WTC11 (cell line): ENCODE measurements around the gene ANTKMT. TPM values are rescaled to one million over a fixed set of nuclear protein-coding genes. Genes with fewer than 3 reads are reported as not detected.
A peak's percentile ranks its signal among the peaks of the same experiment; 100 is the strongest.

Experiments used
- ATF1 ChIP-seq: sonication (generic); formaldehyde crosslinking; IDR thresholded peaks from 2 replicates; pipeline ENCODE4 v1.8.1; 2023; ENCODE audit warnings: mild to moderate bottlenecking, moderate library complexity, missing genetic modification reagents
- CBFB ChIP-seq: sonication (generic); formaldehyde crosslinking; IDR thresholded peaks from 2 replicates; pipeline ENCODE4 v1.8.1; 2022; ENCODE audit warnings: mild to moderate bottlenecking, low read depth, missing genetic modification reagents
- CREM ChIP-seq: sonication (generic); formaldehyde crosslinking; IDR thresholded peaks from 2 replicates; pipeline ENCODE4 v1.8.1; 2022; ENCODE audit warnings: mild to moderate bottlenecking, missing genetic modification reagents, moderate library complexity
- ESRRA ChIP-seq: sonication (generic); formaldehyde crosslinking; IDR thresholded peaks from 2 replicates; pipeline ENCODE4 v1.8.1; 2022; ENCODE audit warnings: mild to moderate bottlenecking, missing genetic modification reagents, borderline replicate concordance
- ETV6 ChIP-seq: sonication (generic); formaldehyde crosslinking; IDR thresholded peaks from 2 replicates; pipeline ENCODE4 v1.8.1; 2022; ENCODE audit warnings: mild to moderate bottlenecking, missing genetic modification reagents
- FOXJ3 ChIP-seq: sonication (generic); formaldehyde crosslinking; IDR thresholded peaks from 2 replicates; pipeline ENCODE4 v1.9.0; 2021; ENCODE audit warnings: missing genetic modification reagents, mild to moderate bottlenecking, borderline replicate concordance
- GABPB1 ChIP-seq: sonication (generic); formaldehyde crosslinking; IDR thresholded peaks from 2 replicates; pipeline ENCODE4 v1.8.1; 2023; ENCODE audit warnings: mild to moderate bottlenecking, missing genetic modification reagents
- IRF2 ChIP-seq: sonication (generic); formaldehyde crosslinking; IDR thresholded peaks from 2 replicates; pipeline ENCODE4 v1.8.0; 2022; ENCODE audit warnings: low read depth, missing genetic modification reagents, borderline replicate concordance
- JAZF1 ChIP-seq: fragments of 250-450 bp; sonication (Bioruptor Pico); IDR thresholded peaks from 2 replicates; pipeline ENCODE4 v1.9.0; 2021; ENCODE audit warnings: moderate library complexity, mild to moderate bottlenecking, inconsistent platforms
- JUN ChIP-seq: sonication (generic); formaldehyde crosslinking; IDR thresholded peaks from 2 replicates; pipeline ENCODE4 v1.8.0; 2023; ENCODE audit warnings: mild to moderate bottlenecking, missing genetic modification reagents
- SMAD4 ChIP-seq: sonication (generic); formaldehyde crosslinking; IDR thresholded peaks from 2 replicates; pipeline ENCODE4 v1.8.0; 2022; ENCODE audit warnings: mild to moderate bottlenecking, missing genetic modification reagents
- ZBTB21 ChIP-seq: sonication (generic); formaldehyde crosslinking; IDR thresholded peaks from 2 replicates; pipeline ENCODE4 v1.8.1; 2023; ENCODE audit warnings: mild to moderate bottlenecking, missing genetic modification reagents, borderline replicate concordance
- ZNF263 ChIP-seq: sonication (generic); formaldehyde crosslinking; IDR thresholded peaks from 2 replicates; pipeline ENCODE4 v1.8.1; 2022; ENCODE audit warnings: low read depth, mild to moderate bottlenecking, moderate library complexity, missing genetic modification reagents
- ZNF317 ChIP-seq: sonication (generic); formaldehyde crosslinking; IDR thresholded peaks from 2 replicates; pipeline ENCODE4 v1.8.1; 2023; ENCODE audit warnings: low read depth, mild to moderate bottlenecking, moderate library complexity, missing genetic modification reagents, borderline replicate concordance
- total RNA-seq: library from RNA; stranded (reverse); gene quantifications from 3 replicates; pipeline ENCODE4 v1.2.3, GENCODE V29; 2021
- TF ChIP-seq, protein P1 (sequence below): sonication (generic); formaldehyde crosslinking; IDR thresholded peaks from 2 replicates; pipeline ENCODE4 v1.8.0; 2022; ENCODE audit warnings: mild to moderate bottlenecking, missing genetic modification reagents
- TF ChIP-seq, protein P2 (sequence below): fragments of 250-450 bp; sonication (Bioruptor Pico); IDR thresholded peaks from 2 replicates; pipeline ENCODE4 v1.9.0; 2021; ENCODE audit warnings: mild to moderate bottlenecking
- TF ChIP-seq, protein P3 (sequence below): fragments of 250-450 bp; sonication (Bioruptor Pico); IDR thresholded peaks from 2 replicates; pipeline ENCODE4 v1.8.0; 2021; ENCODE audit warnings: mild to moderate bottlenecking
- TF ChIP-seq, protein P4 (sequence below): sonication (generic); formaldehyde crosslinking; IDR thresholded peaks from 2 replicates; pipeline ENCODE4 v1.8.1; 2022; ENCODE audit warnings: mild to moderate bottlenecking, missing genetic modification reagents, moderate library complexity, borderline replicate concordance
- TF ChIP-seq, protein P5 (sequence below): sonication (generic); formaldehyde crosslinking; conservative IDR thresholded peaks from 2 replicates; pipeline ENCODE4 v1.8.1; 2023; ENCODE audit warnings: mild to moderate bottlenecking, low read depth, missing genetic modification reagents, moderate library complexity
- TF ChIP-seq, protein P6 (sequence below): sonication (generic); formaldehyde crosslinking; IDR thresholded peaks from 2 replicates; pipeline ENCODE4 v1.8.0; 2023; ENCODE audit warnings: missing genetic modification reagents
- TF ChIP-seq, protein P7 (sequence below): fragments of 250-450 bp; sonication (Bioruptor Pico); conservative IDR thresholded peaks from 2 replicates; pipeline ENCODE4 v1.9.0; 2021; ENCODE audit warnings: mild to moderate bottlenecking
- TF ChIP-seq, protein P8 (sequence below): fragments of 250-450 bp; sonication (Bioruptor Pico); IDR thresholded peaks from 2 replicates; pipeline ENCODE4 v1.9.0; 2021; ENCODE audit warnings: mild to moderate bottlenecking

The ANTKMT gene
- total RNA-seq, 1 experiment from 2014 or later, result 40.6 TPM

DNA sequence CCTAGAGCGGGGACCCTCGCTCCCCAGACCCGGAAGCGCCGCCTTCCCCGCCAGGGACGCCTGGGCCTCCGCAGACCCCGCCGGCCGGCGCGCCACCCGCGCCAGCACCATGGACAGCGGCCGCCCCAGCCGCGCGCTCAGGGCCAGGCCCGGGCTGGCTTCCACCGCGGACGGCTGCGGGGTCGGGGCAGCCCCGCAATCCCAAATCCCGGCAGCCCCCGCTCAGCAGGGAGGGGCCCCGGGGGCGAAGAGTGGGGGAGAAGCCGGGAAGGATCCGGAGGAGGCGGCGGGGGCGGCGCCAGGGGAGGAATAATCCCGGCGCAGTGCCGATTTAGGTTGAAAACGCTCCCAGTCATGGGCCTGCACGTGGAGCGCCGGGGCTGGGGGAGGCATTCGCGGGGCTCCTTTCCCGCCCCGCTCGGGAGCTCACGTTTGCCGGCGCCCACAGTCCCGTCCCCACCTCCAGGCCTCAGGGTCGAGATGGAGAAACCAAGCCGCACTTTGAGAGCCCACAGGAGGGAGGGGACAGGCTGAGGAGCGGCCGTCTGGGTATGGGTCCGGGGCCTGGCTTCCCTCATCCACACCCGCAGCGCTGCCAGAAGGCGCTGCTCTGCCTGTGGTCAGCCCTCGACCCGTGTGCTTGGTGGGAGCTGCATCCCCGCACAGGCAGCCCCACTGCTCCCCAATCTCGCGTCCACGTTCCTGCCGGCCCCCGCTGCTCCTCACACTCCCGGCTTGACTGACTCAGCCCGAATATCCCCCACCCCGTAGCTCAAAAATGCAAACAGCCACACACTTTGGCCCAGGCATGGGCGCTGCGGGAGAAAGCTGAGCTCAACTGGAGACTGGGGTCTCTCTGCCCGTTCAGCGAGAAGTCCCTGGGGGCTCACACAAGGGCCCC lies 20.0 kb upstream of the ANTKMT start (continued):
- TF ChIP-seq, protein P1, sequence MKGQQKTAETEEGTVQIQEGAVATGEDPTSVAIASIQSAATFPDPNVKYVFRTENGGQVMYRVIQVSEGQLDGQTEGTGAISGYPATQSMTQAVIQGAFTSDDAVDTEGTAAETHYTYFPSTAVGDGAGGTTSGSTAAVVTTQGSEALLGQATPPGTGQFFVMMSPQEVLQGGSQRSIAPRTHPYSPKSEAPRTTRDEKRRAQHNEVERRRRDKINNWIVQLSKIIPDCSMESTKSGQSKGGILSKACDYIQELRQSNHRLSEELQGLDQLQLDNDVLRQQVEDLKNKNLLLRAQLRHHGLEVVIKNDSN (CRISPR knock-in tag), result no peak
- TF ChIP-seq, protein P2, sequence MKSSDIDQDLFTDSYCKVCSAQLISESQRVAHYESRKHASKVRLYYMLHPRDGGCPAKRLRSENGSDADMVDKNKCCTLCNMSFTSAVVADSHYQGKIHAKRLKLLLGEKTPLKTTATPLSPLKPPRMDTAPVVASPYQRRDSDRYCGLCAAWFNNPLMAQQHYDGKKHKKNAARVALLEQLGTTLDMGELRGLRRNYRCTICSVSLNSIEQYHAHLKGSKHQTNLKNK, result no peak
- TF ChIP-seq, protein P3, sequence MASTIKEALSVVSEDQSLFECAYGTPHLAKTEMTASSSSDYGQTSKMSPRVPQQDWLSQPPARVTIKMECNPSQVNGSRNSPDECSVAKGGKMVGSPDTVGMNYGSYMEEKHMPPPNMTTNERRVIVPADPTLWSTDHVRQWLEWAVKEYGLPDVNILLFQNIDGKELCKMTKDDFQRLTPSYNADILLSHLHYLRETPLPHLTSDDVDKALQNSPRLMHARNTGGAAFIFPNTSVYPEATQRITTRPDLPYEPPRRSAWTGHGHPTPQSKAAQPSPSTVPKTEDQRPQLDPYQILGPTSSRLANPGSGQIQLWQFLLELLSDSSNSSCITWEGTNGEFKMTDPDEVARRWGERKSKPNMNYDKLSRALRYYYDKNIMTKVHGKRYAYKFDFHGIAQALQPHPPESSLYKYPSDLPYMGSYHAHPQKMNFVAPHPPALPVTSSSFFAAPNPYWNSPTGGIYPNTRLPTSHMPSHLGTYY (CRISPR knock-in tag), result no peak
- TF ChIP-seq, protein P4, sequence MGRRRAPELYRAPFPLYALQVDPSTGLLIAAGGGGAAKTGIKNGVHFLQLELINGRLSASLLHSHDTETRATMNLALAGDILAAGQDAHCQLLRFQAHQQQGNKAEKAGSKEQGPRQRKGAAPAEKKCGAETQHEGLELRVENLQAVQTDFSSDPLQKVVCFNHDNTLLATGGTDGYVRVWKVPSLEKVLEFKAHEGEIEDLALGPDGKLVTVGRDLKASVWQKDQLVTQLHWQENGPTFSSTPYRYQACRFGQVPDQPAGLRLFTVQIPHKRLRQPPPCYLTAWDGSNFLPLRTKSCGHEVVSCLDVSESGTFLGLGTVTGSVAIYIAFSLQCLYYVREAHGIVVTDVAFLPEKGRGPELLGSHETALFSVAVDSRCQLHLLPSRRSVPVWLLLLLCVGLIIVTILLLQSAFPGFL (CRISPR knock-in tag), result peak; percentile 25; the same call in 1 of the 2 replicates
- TF ChIP-seq SMAD4 (CRISPR knock-in tag), result peak; percentile 89; the same call in 1 of the 2 replicates
- TF ChIP-seq ZBTB21 (CRISPR knock-in tag), result 0 out of 2 replicates have a peak, but pooled peaks have one; percentile 40
- TF ChIP-seq, protein P5, sequence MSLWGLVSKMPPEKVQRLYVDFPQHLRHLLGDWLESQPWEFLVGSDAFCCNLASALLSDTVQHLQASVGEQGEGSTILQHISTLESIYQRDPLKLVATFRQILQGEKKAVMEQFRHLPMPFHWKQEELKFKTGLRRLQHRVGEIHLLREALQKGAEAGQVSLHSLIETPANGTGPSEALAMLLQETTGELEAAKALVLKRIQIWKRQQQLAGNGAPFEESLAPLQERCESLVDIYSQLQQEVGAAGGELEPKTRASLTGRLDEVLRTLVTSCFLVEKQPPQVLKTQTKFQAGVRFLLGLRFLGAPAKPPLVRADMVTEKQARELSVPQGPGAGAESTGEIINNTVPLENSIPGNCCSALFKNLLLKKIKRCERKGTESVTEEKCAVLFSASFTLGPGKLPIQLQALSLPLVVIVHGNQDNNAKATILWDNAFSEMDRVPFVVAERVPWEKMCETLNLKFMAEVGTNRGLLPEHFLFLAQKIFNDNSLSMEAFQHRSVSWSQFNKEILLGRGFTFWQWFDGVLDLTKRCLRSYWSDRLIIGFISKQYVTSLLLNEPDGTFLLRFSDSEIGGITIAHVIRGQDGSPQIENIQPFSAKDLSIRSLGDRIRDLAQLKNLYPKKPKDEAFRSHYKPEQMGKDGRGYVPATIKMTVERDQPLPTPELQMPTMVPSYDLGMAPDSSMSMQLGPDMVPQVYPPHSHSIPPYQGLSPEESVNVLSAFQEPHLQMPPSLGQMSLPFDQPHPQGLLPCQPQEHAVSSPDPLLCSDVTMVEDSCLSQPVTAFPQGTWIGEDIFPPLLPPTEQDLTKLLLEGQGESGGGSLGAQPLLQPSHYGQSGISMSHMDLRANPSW, result peak; percentile 93; the same call in 1 of the 2 replicates
- peak; percentile 70; the same call in 1 of the 2 replicates for TF ChIP-seq ZNF263 (CRISPR knock-in tag)
- peak; percentile 84; the same call in 1 of the 2 replicates for TF ChIP-seq ATF1
- TF ChIP-seq CBFB (CRISPR knock-in tag), result 0 out of 2 replicates have a peak, but pooled peaks have one; percentile 57
- peak; percentile 88 for TF ChIP-seq CREM (CRISPR knock-in tag)
- TF ChIP-seq, protein P6, sequence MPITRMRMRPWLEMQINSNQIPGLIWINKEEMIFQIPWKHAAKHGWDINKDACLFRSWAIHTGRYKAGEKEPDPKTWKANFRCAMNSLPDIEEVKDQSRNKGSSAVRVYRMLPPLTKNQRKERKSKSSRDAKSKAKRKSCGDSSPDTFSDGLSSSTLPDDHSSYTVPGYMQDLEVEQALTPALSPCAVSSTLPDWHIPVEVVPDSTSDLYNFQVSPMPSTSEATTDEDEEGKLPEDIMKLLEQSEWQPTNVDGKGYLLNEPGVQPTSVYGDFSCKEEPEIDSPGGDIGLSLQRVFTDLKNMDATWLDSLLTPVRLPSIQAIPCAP (CRISPR knock-in tag), result peak; percentile 78; the same call in 1 of the 2 replicates
- peak; percentile 98 for TF ChIP-seq JUN (CRISPR knock-in tag)
- TF ChIP-seq ETV6 (CRISPR knock-in tag), result peak; percentile 92
- TF ChIP-seq, protein P7, sequence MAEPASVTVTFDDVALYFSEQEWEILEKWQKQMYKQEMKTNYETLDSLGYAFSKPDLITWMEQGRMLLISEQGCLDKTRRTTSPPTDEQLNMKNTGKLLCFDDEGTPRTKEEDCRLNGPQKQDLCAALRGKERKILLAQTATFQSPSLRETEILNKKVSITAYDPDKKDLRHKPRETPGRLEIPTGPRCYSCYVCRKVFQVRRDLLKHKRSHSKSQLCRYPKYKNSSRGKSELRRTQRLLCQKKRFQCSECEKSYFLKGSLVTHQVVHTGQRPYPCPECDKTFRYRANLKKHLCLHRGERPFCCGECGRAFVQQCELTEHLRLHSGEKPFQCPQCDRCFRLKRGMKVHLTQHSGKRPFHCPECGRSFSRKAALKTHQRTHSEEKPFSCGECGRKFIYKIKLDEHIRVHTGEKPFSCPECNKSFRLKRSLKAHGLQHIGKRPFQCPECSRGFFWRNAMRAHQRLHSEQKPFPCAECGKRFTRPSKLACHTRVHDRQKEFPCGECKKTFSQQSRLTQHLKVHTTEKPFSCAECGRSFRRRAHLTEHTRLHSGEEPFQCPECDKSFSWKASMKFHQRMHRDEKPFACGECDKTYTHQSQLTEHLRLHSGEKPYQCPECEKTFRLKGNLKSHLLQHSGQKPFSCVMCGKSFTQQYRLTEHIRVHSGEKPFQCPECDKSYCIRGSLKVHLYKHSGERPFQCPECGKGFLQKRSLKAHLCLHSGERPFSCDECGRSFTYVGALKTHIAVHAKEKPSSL, result no peak
- TF ChIP-seq FOXJ3 (CRISPR knock-in tag), result no peak
- 0 out of 2 replicates have a peak, but pooled peaks have one; percentile 75 for TF ChIP-seq IRF2 (CRISPR knock-in tag)
- TF ChIP-seq JAZF1, result no peak
- TF ChIP-seq, protein P8, sequence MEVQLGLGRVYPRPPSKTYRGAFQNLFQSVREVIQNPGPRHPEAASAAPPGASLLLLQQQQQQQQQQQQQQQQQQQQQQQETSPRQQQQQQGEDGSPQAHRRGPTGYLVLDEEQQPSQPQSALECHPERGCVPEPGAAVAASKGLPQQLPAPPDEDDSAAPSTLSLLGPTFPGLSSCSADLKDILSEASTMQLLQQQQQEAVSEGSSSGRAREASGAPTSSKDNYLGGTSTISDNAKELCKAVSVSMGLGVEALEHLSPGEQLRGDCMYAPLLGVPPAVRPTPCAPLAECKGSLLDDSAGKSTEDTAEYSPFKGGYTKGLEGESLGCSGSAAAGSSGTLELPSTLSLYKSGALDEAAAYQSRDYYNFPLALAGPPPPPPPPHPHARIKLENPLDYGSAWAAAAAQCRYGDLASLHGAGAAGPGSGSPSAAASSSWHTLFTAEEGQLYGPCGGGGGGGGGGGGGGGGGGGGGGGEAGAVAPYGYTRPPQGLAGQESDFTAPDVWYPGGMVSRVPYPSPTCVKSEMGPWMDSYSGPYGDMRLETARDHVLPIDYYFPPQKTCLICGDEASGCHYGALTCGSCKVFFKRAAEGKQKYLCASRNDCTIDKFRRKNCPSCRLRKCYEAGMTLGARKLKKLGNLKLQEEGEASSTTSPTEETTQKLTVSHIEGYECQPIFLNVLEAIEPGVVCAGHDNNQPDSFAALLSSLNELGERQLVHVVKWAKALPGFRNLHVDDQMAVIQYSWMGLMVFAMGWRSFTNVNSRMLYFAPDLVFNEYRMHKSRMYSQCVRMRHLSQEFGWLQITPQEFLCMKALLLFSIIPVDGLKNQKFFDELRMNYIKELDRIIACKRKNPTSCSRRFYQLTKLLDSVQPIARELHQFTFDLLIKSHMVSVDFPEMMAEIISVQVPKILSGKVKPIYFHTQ, result no peak
- peak; percentile 65; the same call in 1 of the 2 replicates for TF ChIP-seq ZNF317 (CRISPR knock-in tag)
- 0 out of 2 replicates have a peak, but pooled peaks have one; percentile 15 for TF ChIP-seq GABPB1 (CRISPR knock-in tag)
- peak; percentile 97 for TF ChIP-seq ESRRA (CRISPR knock-in tag)
- TF ChIP-seq, all 79 proteins: peak for 41
